ENCODE data around the gene LGALS13.

The LGALS13 gene

DNA sequence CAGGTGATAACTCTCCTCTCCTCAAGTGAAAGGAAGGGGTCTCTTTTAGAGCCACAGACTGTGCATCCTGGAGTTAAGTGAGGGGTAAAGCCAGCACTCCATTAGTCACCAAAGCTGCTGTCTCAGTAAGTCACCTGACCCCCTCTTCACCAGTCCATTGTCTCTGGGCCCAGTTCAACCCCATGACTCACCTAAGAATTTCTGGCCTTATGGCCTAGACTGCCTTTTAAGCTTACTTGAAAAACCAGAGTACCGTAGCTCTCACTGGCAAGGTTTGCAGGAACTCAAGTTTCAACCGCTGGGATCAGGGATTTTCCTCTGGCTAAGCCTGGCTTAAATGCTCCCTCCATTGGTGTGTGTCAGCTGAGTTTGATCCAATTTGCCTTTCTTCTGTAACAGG, 38.9 kb upstream of the LGALS13 start:
- no peak for TF ChIP-seq EZH2phosphoT487 (conservative IDR thresholded peaks at IDR 0.05; ENCODE audit: low read length)
- no peak for TF ChIP-seq CTCF (IDR thresholded peaks at IDR 0.05; ENCODE audit: insufficient read depth, low read length, poor library complexity, severe bottlenecking)
- Histone ChIP-seq H2AFZ (ENCODE audit: low read depth, low read length, severe bottlenecking) (no peak overlapping the region), H3K27me3 (ENCODE audit: low read length) (no peaks in the 10 kb centered on the region), H3F3A (ENCODE audit: insufficient read depth) (no peaks in the 10 kb centered on the region), H3K79me2 (ENCODE audit: insufficient read depth, low read length) (no peaks in the 10 kb centered on the region), H4K20me1 (ENCODE audit: low read depth, low read length) (no peaks in the 10 kb centered on the region), H3K4me3 (ENCODE audit: insufficient read depth, low read length, poor library complexity, severe bottlenecking) (no peak overlapping the region), H3K9ac (ENCODE audit: low read length) (no peak overlapping the region), H3K4me2 (ENCODE audit: low read depth, low read length, poor library complexity, severe bottlenecking) (no peak overlapping the region), H3K9me2 (replicated peaks; ENCODE audit: insufficient read depth, low read length) (no peaks in the 10 kb centered on the region), H3K36me3 (ENCODE audit: low read length) (no peaks in the 10 kb centered on the region), H3K27ac (ENCODE audit: low read depth, low read length) (no peak overlapping the region), H3K9me3 (ENCODE audit: insufficient read depth, low read length) (no peaks in the 10 kb centered on the region)

DNA sequence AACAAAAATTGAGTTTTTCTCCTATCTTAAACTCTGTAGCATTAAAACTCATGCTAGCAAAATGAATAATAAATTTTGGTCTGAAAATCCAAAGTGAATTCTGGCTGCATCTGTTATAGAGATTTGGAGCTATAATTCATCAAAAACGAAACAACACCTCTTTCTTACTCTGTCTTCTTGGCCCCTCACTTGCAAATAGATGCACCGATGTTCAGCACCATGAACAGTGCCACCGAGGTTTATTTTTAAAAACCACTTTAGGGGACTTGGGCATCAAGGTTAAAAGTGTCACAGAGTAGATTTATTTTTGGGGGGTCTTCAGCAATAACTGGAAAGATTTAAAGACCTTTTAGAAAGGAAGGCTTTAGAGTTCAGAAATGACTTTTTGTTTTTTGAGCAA, 36.3 kb upstream of the LGALS13 start:
- TF ChIP-seq CTCF (IDR thresholded peaks at IDR 0.05; ENCODE audit: insufficient read depth, low read length, poor library complexity, severe bottlenecking) (no peak), EZH2phosphoT487 (conservative IDR thresholded peaks at IDR 0.05; ENCODE audit: low read length) (no peak)
- Histone ChIP-seq H2AFZ (ENCODE audit: low read depth, low read length, severe bottlenecking) (no peak overlapping the region), H3K4me3 (ENCODE audit: insufficient read depth, low read length, poor library complexity, severe bottlenecking) (no peak overlapping the region), H3K4me2 (ENCODE audit: low read depth, low read length, poor library complexity, severe bottlenecking) (no peak overlapping the region), H3K9me3 (ENCODE audit: insufficient read depth, low read length) (no peaks in the 10 kb centered on the region), H3K9me2 (replicated peaks; ENCODE audit: insufficient read depth, low read length) (no peaks in the 10 kb centered on the region), H3K27me3 (ENCODE audit: low read length) (no peaks in the 10 kb centered on the region), H3K9ac (ENCODE audit: low read length) (no peak overlapping the region), H3K79me2 (ENCODE audit: insufficient read depth, low read length) (no peaks in the 10 kb centered on the region), H3K27ac (ENCODE audit: low read depth, low read length) (no peak overlapping the region), H3K36me3 (ENCODE audit: low read length) (no peaks in the 10 kb centered on the region), H3F3A (ENCODE audit: insufficient read depth) (no peaks in the 10 kb centered on the region), H4K20me1 (ENCODE audit: low read depth, low read length) (no peaks in the 10 kb centered on the region)

DNA sequence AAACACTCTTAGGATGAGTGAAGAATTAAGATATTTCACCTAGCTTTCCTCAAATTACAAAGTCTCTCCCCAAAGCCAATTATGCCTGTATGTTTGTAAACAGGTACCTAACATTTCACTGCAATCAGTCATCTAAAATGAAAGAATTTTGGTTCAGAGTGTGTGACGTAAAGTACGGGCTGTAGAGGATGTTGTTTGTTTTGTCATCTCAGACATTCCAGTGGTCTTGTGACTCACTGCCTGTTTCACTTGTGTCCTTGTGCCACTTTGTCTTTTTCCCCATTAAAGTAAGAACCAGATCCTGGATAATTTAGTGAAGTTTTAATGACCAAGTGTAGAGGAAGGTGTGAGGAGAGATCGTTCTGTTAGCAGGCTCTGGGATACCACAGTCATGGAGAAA, 33.7 kb upstream of the LGALS13 start:
- H3K9ac ChIP-seq (ENCODE audit: low read length), result no peak overlapping the region
- H2AFZ ChIP-seq (ENCODE audit: low read depth, low read length, severe bottlenecking), result no peak overlapping the region
- H3F3A ChIP-seq (ENCODE audit: insufficient read depth), result no peaks in the 10 kb centered on the region
- H3K4me3 ChIP-seq (ENCODE audit: insufficient read depth, low read length, poor library complexity, severe bottlenecking), result no peak overlapping the region
- H3K36me3 ChIP-seq (ENCODE audit: low read length), result no peaks in the 10 kb centered on the region
- H3K79me2 ChIP-seq (ENCODE audit: insufficient read depth, low read length), result no peaks in the 10 kb centered on the region
- H3K9me2 ChIP-seq (replicated peaks; ENCODE audit: insufficient read depth, low read length), result no peaks in the 10 kb centered on the region
- no peaks in the 10 kb centered on the region for H4K20me1 ChIP-seq (ENCODE audit: low read depth, low read length)
- no peak overlapping the region for H3K27ac ChIP-seq (ENCODE audit: low read depth, low read length)
- H3K27me3 ChIP-seq (ENCODE audit: low read length), result no peaks in the 10 kb centered on the region
- TF ChIP-seq CTCF (IDR thresholded peaks at IDR 0.05; ENCODE audit: insufficient read depth, low read length, poor library complexity, severe bottlenecking) (no peak), EZH2phosphoT487 (conservative IDR thresholded peaks at IDR 0.05; ENCODE audit: low read length) (no peak)
- H3K4me2 ChIP-seq (ENCODE audit: low read depth, low read length, poor library complexity, severe bottlenecking), result no peak overlapping the region
- H3K9me3 ChIP-seq (ENCODE audit: insufficient read depth, low read length), result no peaks in the 10 kb centered on the region

DNA sequence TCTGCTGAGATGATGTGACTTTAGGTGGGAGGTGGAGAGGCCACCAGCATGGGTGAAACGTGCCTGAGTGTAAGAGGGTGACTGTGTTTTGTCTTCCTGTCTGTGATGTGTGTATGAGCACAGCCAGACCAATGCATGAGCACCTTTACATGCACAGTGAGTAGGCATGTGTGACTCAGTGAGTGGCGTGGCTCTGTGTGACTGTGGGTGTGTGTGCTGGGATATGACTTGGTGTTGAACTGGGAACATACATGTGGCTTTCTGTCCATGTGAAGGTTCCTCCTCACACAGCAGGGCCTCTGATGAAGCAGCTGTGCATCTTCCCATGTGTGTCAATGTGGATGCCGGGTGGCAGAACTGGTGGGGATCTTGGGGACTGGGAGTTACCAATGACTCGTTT, 19.9 kb upstream of the LGALS13 start:
- no peak for TF ChIP-seq EZH2phosphoT487 (conservative IDR thresholded peaks at IDR 0.05; ENCODE audit: low read length)
- no peak for TF ChIP-seq CTCF (IDR thresholded peaks at IDR 0.05; ENCODE audit: insufficient read depth, low read length, poor library complexity, severe bottlenecking)
- Histone ChIP-seq H3K4me2 (ENCODE audit: low read depth, low read length, poor library complexity, severe bottlenecking) (no peak overlapping the region), H3K9me2 (replicated peaks; ENCODE audit: insufficient read depth, low read length) (no peaks in the 10 kb centered on the region), H3K27me3 (ENCODE audit: low read length) (no peaks in the 10 kb centered on the region), H3K9ac (ENCODE audit: low read length) (no peak overlapping the region), H3F3A (ENCODE audit: insufficient read depth) (no peaks in the 10 kb centered on the region), H2AFZ (ENCODE audit: low read depth, low read length, severe bottlenecking) (no peak overlapping the region), H3K9me3 (ENCODE audit: insufficient read depth, low read length) (no peaks in the 10 kb centered on the region), H4K20me1 (ENCODE audit: low read depth, low read length) (no peaks in the 10 kb centered on the region), H3K27ac (ENCODE audit: low read depth, low read length) (no peak overlapping the region), H3K79me2 (ENCODE audit: insufficient read depth, low read length) (no peaks in the 10 kb centered on the region), H3K4me3 (ENCODE audit: insufficient read depth, low read length, poor library complexity, severe bottlenecking) (no peak overlapping the region), H3K36me3 (ENCODE audit: low read length) (no peaks in the 10 kb centered on the region)

All from SU-DHL-6 (cell line).